Right ventricle myocardium inferior (tissue), 1 donor: ENCODE data around the gene THOC2. TPM values are rescaled to one million over a fixed set of nuclear protein-coding genes. Genes with fewer than 3 reads are reported as not detected.
"Not testable (repeated sequence)": the region's sequence is repeated elsewhere in the genome, so short reads cannot be mapped to it uniquely, and the experiment has no call there.

Experiments
- ATAC-seq: fragments of 200-7000 bp; cut with Tn5 transposase; one replicate; pipeline ENCODE4 v1.9.1; 2020; ENCODE audit warnings: mild to moderate bottlenecking, moderate library complexity
- DNase-seq: peaks from one replicate; pipeline ENCODE4 v3.0.0; 2021; ENCODE audit errors: missing footprints
- intact Hi-C: fragments of 100-400 bp; cut with DNase I; formaldehyde crosslinking; loops from one replicate; pipeline ENCODE4 v1.11.0; 2022
- total RNA-seq: library from RNA; stranded (reverse); fragmentation: NEBNext Ultra II Directional; extraction: Animal tissue kit (Norgen Biotek cat#: 25700); gene quantifications from one replicate; pipeline ENCODE4 v1.2.1, GENCODE V29; 2021
- donor health status: DM: no; HTN: yes; CAD: no; lungs with severe emphysema.

Gene THOC2
- total RNA-seq, 1 donor from 2014 or later = 25.4 TPM

GRCh38 chrX:123738378-123738940 is 5.6 kb upstream of the THOC2 start:
- intact Hi-C loops = no loop called here
- ATAC-seq (no peak), DNase-seq (no peak)

- ATAC-seq (no peak), DNase-seq (no peak)
- intact Hi-C loops = no loop called here
Measured at GRCh38 chrX:123736333-123736921, 3.6 kb upstream of the THOC2 start.

- ATAC-seq, intact Hi-C loops, DNase-seq: not testable (repeated sequence)
Measured at GRCh38 chrX:123735137-123735536, 2.3 kb upstream of the THOC2 start.

- DNase-seq, ATAC-seq, intact Hi-C loops: not testable (repeated sequence)
Measured at GRCh38 chrX:123734079-123734478, 1.2 kb upstream of the THOC2 start.

- peak; percentile 56 for ATAC-seq
- intact Hi-C loops = no loop called here
- peak; percentile 66 for DNase-seq
Measured at GRCh38 chrX:123731987-123732669, 724 bp downstream of the THOC2 start.

DNA sequence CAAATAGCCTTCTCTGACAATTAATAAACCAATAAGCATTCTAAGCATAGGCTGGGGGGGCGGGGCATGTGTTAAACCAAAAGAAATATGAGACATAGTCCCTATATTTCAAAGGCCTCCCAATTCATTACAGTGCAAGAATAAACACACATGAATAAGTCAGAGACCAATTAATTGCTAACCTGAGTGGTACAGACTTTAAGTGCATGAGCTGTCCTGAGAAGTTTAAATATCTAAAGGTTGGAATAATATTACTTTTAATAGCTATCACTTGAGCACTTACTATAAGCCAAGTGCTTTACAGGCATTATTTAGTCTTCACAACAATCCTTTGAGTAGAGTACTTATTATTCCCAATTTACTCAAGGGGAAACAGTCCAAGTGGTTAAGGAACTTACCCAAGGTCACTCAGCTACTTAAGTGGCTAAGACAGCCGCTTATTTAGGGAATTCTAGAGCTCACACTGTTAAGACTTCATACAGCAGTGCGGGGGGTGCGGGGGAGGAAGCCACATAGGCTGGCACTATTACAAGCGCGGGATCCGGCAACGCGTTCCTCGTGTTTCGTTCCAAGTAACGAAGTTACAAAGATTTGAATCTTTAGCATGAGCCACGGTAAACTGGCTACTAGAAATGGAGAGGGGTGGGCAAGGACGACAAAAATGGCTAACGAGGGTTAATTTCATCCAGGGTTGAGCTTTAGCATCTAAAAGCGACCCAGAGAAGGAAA is 1.4 kb downstream of the THOC2 start:
- ATAC-seq = no peak
- intact Hi-C loops = no loop called here
- peak; percentile 62 for DNase-seq

DNA sequence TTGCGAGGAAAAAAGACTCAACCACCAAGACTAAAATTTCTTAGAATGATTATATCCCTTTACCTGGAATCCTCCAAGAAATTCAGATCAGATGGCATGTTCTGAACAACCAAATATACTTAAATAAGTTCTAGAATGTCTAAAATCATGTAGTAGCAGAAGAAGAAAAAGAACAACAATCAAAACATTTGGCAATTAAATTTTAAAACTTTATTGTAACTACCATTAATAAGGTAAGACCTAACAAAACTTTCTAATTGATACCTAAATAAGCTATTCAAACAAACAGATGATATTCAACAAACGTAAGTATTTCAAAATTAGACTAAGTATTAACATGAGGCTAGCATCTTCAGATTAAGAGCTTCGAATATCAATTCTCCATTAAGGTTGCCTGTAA is 4.3 kb downstream of the THOC2 start:
- DNase-seq (no peak), ATAC-seq (no peak)
- intact Hi-C loops = no loop called here

DNA sequence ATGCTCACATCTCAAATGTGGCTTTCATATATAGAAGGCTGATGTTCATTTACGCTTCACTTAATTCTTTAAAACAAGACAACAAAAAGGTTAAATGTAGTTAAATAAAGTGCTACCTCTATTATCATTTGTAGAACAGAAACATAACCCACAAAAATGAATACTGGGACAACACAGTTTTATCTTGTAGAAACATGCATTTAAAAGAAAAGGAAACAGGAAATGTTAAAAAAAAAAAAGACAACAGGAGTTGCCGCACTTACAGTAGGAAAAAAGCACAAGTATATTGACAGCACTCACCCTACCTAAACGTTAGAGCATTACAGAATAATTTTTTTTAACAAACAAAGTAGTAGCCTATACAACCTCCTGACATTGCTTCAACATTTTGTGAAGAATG is 4.8 kb downstream of the THOC2 start:
- ATAC-seq = no peak

GRCh38 chrX:123722193-123722592 is 10.7 kb downstream of the THOC2 start:
- not testable (repeated sequence) for ATAC-seq

More for the DNA sequence above, 4.8 kb downstream of the THOC2 start:
- intact Hi-C loops = no loop called here
- DNase-seq = no peak

DNA sequence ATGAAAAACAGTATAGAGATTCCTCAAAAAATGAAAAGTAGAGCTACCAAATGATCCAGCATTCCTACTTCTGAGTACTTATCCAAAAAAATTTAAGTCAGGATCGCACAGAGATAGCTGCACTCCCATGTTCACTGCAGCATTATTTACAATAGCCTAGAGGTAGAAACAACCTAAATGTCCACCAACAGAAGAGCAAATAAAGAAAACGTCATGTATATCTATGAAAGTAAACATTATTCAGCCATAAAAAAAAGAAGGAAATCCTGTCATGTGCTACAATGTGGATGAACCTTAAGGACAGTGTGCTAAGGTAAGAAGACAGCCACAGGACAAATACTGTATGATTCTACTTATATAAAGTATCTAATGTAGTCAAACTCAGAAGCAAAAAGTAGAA is 12.4 kb downstream of the THOC2 start:
- DNase-seq = no peak
- intact Hi-C loops = no loop called here
- no peak for ATAC-seq

More at GRCh38 chrX:123722193-123722592, 10.7 kb downstream of the THOC2 start:
- intact Hi-C loops, DNase-seq: not testable (repeated sequence)

GRCh38 chrX:123713841-123714240 is 19.0 kb downstream of the THOC2 start:
- intact Hi-C loops = no loop called here
- ATAC-seq = no peak
- no peak for DNase-seq

DNA sequence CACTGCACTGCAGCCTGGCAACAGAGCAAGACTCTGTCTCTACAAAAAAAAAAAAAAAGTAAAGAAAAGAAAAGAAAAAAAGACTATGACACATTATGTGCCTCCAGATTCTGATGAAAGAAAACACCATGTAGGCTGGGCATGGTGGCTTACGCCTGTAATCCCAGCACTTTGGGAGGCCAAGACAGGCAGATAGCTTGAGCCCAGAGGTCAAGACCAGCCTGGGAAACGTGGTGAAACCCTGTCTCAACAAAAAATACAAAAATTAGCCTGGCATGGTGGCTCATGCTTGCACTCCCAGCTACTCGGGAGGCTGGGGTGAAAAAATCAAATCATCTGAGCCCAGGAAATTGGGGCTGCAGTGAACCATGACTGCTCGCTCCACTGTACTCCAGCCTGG is 19.4 kb downstream of the THOC2 start:
- DNase-seq (no peak), ATAC-seq (no peak)
- intact Hi-C loops = no loop called here

DNA sequence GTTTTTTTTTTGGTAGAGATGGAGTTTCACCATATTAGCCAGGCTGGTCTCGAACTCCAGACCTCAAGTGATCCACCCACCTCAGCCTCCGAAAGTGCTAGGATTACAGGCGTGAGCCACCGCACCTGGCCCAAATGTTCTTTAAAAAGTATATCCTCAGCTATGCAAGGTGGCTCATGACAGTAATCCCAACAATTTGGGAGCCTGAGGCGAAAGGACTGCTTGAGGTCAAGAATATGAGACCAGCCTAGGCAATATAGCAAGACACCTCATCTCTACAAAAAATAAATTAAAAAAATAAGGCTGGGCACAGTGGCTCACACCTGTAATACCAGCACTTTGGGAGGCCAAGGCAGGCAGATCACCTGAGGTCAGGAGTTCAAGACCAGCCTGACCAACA is 21.7 kb downstream of the THOC2 start:
- DNase-seq, ATAC-seq, intact Hi-C loops: not testable (repeated sequence)

GRCh38 chrX:123704781-123705180 is 28.1 kb downstream of the THOC2 start:
- no peak for ATAC-seq

DNA sequence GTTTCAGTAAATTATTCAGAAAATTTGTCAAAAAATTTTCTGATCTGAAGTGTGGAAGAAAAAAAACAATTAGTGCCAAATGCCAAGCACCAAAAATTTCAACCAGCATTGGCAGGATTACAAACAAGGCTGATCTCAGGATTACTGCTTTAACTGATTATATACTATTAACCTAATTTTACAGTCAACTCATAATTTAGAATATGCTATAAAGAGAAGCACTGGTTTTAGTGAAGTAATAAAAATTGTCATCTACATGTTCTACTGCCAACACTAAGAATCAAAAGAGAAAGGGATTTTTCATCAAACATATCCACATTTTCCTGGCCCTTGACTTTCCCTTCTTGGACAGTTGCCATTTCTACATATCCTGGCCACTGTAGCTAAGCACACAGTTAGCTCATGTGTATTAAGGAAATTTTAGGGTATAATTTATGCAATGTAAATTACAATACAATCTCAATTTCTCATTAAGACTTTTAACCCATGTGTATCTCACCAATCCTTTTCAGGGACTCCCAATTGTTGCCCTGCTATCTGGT is 33.8 kb downstream of the THOC2 start:
- DNase-seq (no peak), ATAC-seq (no peak)
- intact Hi-C loops = no loop called here

More at GRCh38 chrX:123704781-123705180, 28.1 kb downstream of the THOC2 start:
- intact Hi-C loops = no loop called here
- DNase-seq = no peak

DNA sequence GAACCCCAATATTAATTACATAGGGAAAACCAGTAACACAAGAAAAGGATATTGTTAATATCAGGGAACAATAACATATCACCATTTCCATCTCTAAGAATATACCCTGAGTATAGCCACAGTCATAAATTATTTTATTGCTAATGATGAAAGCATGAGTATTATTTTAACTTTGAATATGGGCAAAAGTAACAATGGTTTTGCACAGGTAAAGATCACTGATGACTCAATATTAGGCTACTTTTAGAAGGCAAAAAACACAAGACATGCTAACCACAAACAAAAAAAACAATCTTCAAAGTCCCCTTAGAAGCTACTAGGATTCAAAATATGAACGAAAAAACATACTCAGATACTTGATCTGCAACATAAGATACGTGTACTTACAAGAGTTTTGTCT is 36.5 kb downstream of the THOC2 start:
- no peak for DNase-seq
- no peak for ATAC-seq
- intact Hi-C loops = no loop called here

DNA sequence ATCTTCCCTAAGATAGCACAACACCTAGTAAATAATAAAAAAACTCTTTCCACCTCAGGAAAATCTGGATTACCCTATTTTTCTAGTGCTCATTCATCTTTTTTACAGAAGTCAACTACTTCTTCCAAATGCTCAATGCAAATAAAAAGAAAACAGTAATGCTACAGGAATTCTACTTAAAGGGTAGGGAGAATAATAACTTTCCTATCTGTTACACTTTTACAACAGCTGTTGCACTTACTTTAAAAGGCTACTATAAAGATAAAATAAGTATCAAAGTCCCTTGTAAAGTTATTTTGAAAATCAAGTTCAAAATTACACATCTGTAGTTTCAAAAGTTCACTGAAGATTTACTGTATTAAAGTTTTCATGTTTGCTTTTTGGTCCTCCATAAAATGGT is 37.6 kb downstream of the THOC2 start:
- intact Hi-C loops = no loop called here
- ATAC-seq = no peak
- DNase-seq = no peak

DNA sequence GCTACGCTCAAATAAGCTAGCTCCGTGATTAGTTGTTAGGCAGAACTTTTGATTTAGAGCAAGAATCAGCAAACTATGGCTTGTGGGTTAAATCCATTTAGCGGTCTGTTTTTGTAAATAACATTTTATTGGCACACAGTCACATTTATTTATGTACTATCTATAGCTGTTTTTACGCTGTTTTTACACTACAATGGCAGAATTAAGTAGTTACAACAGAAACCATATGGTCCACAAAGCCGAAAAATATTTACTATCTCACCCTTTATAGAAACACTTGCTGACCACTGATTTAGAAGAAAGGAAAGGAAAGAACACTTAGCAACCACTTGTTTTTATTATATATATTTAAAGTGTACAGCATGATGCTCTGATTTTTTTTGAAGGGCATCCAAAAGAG is 41.1 kb downstream of the THOC2 start:
- ATAC-seq (no peak), DNase-seq (no peak)
- intact Hi-C loops = no loop called here

GRCh38 chrX:123688524-123688923 is 44.3 kb downstream of the THOC2 start:
- no peak for DNase-seq
- no peak for ATAC-seq
- intact Hi-C loops = no loop called here
